ENCODE data around the gene GALT.

Gene GALT

DNA sequence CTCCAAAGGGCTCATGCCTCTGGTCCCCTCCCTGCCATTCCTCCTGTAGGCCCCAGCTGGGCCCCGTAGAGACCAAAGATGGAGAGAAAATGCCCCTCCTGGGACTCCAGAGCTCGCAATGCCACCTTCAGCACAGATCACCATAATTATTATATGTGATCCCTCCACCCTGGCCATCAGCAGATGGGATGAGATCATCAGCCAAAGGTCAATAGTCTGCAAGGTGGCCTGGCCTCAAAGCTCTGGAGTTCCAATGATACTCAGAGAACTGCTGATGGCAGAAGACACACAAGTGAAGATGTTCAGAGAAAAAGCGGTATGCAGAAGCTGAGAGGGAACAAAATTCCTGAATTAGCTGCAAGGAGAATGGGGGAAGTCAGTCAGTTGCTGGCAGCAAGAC, 39.6 kb upstream of the GALT start:
- H3K4me3 ChIP-seq (ENCODE audit: low read depth, low read length) = no peak overlapping the region
- TF ChIP-seq, protein P1, sequence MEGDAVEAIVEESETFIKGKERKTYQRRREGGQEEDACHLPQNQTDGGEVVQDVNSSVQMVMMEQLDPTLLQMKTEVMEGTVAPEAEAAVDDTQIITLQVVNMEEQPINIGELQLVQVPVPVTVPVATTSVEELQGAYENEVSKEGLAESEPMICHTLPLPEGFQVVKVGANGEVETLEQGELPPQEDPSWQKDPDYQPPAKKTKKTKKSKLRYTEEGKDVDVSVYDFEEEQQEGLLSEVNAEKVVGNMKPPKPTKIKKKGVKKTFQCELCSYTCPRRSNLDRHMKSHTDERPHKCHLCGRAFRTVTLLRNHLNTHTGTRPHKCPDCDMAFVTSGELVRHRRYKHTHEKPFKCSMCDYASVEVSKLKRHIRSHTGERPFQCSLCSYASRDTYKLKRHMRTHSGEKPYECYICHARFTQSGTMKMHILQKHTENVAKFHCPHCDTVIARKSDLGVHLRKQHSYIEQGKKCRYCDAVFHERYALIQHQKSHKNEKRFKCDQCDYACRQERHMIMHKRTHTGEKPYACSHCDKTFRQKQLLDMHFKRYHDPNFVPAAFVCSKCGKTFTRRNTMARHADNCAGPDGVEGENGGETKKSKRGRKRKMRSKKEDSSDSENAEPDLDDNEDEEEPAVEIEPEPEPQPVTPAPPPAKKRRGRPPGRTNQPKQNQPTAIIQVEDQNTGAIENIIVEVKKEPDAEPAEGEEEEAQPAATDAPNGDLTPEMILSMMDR (conservative IDR thresholded peaks at IDR 0.05; ENCODE audit: low read depth, low read length) = no peak
- no peak for DNase-seq (ENCODE audit: low read depth)

DNA sequence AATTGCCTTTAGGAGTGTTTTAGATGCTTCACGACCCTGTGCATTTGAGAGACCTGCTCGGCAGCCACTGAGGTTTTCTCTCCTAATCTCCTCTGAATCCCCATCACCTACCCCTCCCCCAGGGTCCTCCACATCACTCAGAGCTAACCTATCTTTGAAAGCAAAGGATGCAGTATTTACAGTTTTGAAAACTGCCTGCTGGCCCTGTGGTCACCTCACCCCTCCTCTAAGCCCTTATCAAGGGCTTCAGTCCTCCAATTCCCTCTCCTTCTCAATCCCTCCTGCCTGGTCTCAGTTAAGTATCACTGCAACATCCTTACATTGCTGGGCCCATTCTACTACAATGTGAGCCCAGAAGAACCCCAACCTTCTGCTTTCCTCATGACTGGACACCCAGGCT, 39.1 kb upstream of the GALT start:
- no peak for DNase-seq (ENCODE audit: low read depth)
- TF ChIP-seq, protein P1 (conservative IDR thresholded peaks at IDR 0.05; ENCODE audit: low read depth, low read length) = no peak
- no peak overlapping the region for H3K4me3 ChIP-seq (ENCODE audit: low read depth, low read length)

DNA sequence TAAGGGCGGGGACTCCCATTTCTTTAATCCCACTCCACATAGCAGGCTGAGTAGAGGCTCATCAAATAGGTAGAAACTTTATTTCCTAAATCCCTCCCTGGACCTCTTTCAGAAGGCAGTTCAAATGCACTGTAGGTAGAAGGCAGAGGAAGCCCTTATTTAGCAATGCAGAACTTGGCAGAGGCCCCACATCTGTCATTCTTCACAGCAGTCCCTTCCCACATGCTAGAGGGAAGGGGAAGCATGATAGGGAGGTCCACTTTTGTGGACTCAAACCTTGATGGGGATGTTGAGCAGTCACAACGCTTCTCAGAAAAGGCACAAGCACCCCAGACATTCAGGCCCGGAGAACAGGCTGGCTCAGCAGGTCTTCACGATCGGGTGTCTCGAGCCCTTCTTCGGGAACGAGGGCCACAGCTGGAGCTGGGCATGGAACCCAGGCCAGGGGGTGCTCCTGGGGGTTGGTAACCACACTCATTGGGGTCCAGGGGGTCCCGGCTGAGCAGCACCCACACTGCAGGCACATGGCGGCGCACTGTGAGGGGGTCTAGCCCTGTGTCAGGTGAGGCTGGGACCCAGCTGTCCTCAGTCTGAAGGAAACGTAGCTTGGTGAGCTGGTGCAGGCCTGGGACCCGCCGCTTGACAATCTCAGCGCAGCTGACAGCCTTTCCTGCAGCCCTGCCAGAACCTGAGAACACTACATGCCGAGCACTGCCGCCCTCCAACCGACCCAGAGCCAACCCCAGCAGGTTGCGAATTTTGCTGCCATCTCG, 35.9 kb upstream of the GALT start:
- peak; percentile 47 for DNase-seq (ENCODE audit: low read depth)
- H3K4me3 ChIP-seq (ENCODE audit: low read depth, low read length) = peak overlapping the region; percentile 80
- TF ChIP-seq, protein P1 (conservative IDR thresholded peaks at IDR 0.05; ENCODE audit: low read depth, low read length) = no peak

DNA sequence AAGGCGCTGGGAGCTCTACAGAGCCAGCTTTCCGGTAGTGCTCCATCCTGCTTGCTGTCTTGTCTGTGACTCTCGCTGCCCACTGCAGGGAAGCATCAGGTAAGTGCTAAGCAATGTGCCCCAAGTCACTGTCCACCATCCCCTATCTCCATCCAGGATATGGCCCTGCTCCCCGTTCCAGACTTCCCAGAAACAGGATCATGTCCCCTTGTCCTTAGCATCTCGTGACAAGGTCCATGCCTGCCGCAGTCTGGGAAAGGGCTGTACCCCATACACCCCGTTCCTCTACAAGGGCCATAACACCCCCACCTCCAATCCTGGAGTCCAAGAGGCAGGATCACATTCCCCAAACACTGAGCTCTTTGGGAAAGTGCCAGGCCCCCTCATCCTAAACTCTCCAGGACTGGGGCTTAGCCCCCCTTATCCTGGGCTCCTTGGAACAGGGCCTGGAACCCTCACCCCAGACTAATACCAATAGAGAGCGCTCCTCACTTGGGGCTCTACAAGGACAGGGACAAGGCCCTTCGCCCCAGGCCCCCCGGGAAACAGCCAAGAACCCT, 35.1 kb upstream of the GALT start:
- H3K4me3 ChIP-seq (ENCODE audit: low read depth, low read length) = peak overlapping the region; percentile 80
- DNase-seq (ENCODE audit: low read depth) = no peak
- TF ChIP-seq, protein P1 (conservative IDR thresholded peaks at IDR 0.05; ENCODE audit: low read depth, low read length) = peak; percentile 3

DNA sequence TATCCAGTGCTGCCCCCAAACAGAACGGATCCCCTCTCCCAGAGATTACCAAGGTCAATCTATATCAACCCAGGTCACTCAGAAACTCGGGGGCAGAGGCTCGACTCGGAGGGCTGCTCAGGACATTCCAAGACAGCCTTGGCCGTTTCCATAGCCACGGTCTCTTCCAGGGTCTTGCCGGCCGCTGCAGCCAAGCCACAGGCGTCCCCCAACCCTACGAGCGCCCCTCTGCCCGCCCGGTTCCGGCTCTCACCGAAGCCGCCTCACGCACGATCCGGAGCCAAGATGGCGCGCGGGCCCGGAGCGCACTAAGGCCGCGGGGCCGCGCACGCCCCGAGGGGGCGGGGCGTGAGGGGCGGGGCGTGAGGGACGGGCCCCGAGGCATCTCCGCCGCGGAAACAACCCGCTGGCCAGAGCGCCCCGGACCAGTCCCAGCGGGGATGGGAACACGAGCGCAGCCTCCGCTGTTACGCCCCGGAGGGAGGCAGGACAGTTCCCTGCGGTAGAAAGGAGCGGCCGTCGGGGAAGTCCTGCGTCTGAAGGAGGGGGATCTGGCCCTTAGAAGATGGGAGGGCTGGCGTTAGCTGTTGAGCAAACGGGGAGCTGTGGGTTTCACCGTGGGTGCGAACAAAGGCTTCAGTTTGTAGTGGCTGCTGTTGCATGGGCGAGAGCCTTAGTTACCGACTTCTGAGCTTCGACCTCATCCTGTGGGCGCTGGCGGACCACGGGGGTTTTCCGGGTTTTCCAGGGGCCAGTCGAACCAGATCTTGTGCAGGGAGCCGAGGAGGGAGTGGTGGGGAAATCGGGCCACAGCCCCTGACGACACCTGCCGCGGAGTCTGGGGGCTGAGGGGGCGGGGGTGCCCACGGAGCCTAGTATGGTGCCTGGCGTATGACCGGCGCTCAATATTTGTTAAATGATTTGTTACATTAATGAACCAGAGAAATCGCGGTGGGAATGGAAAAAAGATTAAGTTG, 34.4 kb upstream of the GALT start, which contains the start of gene RPP25L:
Gene RPP25L (minus strand): TSS at position 287 of the 977 bp plus-strand sequence. CDS start 801 bp downstream, outside the sequence.
- H3K4me3 ChIP-seq (ENCODE audit: low read depth, low read length) = peak within 1 kb of the TSS; percentile 80

DNA sequence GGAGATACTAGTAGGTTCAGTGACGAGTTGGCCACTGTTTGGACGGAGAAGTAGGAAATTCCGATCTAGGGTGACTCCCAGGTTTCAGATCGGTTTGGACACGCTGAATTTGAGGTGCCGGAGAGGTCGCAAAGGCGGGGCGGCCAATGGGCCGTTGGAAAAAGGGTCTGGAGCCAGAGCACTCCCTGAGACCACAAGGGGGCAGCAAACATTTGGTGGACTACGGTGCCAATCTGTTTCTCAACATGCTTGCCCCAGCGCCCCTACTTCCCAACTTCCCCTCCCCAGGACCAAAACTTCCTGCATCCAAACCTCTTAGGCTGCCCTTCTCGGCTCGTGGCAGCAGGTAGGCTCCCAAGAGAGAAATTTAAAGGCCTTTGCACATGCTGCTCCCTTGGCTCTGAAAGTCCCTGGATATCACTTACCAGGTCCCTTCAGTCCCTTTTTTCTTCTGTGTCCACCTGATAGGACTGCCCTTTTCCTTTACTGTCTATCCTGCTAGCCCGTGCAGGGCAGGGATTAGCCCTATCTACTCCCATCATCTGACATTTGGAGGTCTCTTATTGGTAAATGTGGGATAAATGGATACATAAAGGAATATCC, 33.6 kb upstream of the GALT start:
- peak overlapping the region; percentile 80 for H3K4me3 ChIP-seq (ENCODE audit: low read depth, low read length)
- peak; percentile 78 for DNase-seq (ENCODE audit: low read depth)
- TF ChIP-seq, protein P1 (conservative IDR thresholded peaks at IDR 0.05; ENCODE audit: low read depth, low read length) = peak; percentile 90

More for the DNA sequence above, 34.4 kb upstream of the GALT start, which contains the start of gene RPP25L:
- peak; percentile 84 for DNase-seq (ENCODE audit: low read depth)
- TF ChIP-seq, protein P1 (conservative IDR thresholded peaks at IDR 0.05; ENCODE audit: low read depth, low read length) = no peak

Measured in choroid plexus epithelial cell (primary cell).